Measurements from ENCODE around the gene CD302. TPM values are rescaled to one million over a fixed set of nuclear protein-coding genes. Genes with fewer than 3 reads are reported as not detected.

CD302 gene, protein sequence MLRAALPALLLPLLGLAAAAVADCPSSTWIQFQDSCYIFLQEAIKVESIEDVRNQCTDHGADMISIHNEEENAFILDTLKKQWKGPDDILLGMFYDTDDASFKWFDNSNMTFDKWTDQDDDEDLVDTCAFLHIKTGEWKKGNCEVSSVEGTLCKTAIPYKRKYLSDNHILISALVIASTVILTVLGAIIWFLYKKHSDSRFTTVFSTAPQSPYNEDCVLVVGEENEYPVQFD
- total RNA-seq (100 to 1,000 TPM in 1 of 9 donors, 10 to 100 TPM in 7, 1 to 10 TPM in 1; 7.4 to 118 (median 38.3) TPM), polyA plus RNA-seq (10 to 100 TPM; 18.5 to 44.1 (median 20.5) TPM)
- long read RNA-seq, donor 1, partial matches to known transcripts = 0 of 3 reads
- long read RNA-seq, donor 1, other reads (novel, unspliced or antisense) = 0 of 3 reads
- long read RNA-seq, donor 2, partial matches to known transcripts = 0 of 4 reads
- long read RNA-seq, donor 2, other reads (novel, unspliced or antisense) = 0 of 4 reads
- long read RNA-seq, donor 3, partial matches to known transcripts = 0 of 2 reads
- long read RNA-seq, donor 3, other reads (novel, unspliced or antisense) = 0 of 2 reads
- long read RNA-seq, donor 4, transcript CD302-201 (6 exons, 3,741 nt) = major isoform, 9 of 15 reads
- long read RNA-seq, donor 4, partial matches to known transcripts = 1 of 15 reads
- long read RNA-seq, donor 4, other reads (novel, unspliced or antisense) = 5 of 15 reads
- long read RNA-seq, donor 5, transcript CD302-201 (6 exons, 3,741 nt) = major isoform, 19 of 22 reads
- long read RNA-seq, donor 5, partial matches to known transcripts = 0 of 22 reads
- long read RNA-seq, donor 5, other reads (novel, unspliced or antisense) = 3 of 22 reads
- long read RNA-seq, donor 6, transcript CD302-201 (6 exons, 3,741 nt) = major isoform, 7 of 15 reads
- long read RNA-seq, donor 6, partial matches to known transcripts = 3 of 15 reads
- long read RNA-seq, donor 6, other reads (novel, unspliced or antisense) = 5 of 15 reads
- long read RNA-seq, donor 7 = 0 reads
- long read RNA-seq, donor 8, transcript CD302-201 (6 exons, 3,741 nt) = major isoform, 8 of 8 reads
- long read RNA-seq, donor 8, partial matches to known transcripts = 0 of 8 reads
- long read RNA-seq, donor 8, other reads (novel, unspliced or antisense) = 0 of 8 reads
- long read RNA-seq, donor 9, partial matches to known transcripts = 0 of 3 reads
- long read RNA-seq, donor 9, other reads (novel, unspliced or antisense) = 0 of 3 reads
- long read RNA-seq, donor 10, partial matches to known transcripts = 0 of 1 reads
- long read RNA-seq, donor 10, other reads (novel, unspliced or antisense) = 0 of 1 reads

DNA sequence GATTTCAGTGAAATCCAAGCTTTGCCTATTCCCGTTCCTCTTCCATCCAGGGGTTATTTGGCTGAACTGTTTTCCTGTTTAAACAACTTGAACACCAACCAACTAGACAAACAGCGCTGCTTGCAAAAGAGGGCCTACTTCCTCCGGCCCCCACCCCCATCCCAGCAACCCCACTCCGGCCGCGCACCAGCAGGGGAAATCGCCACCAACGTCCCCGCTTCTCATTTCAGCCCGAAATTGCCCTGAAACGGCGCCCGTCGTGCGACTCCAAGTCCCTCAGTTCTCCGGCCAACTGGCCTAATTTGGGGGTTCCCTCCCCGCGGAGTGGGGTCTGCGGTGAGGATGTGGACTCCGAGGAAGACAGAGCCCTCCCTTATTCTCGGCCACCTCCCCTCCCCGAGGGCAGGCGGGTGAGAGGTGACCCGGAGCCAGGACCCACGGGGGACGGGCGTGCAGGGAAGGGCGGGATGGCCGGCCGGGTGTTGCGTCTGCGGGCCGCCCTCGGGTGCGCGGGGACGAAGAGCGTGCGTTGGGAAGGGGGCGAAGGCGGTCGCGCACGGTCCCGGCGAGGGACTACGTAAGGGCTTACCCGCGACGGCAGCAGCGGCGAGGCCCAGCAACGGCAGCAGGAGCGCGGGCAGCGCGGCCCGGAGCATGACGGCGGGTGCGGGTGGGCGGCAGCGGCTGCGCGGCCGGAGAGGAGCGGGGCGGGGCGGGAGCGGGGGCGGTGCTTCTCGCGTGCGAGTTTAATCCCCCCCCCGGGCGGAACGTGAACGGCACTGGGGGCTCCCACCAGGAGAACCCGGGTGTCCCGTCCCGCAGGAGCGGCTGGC lies at the start of gene CD302:
TSS of gene CD302 (minus strand) at position 666 of the 833 bp plus-strand sequence. CDS start at position 656, 10 bp downstream.
- 1 to 5% (median 1%) methylated on average over 16 to 82 of the region's 82 CpGs for WGBS, 4 donors
- Histone ChIP-seq H3K27ac (peak within 1 kb of the TSS in 4 of 5 donors; percentile 82 to 87 (median 87)), H3K36me3 (replicated peaks in 1 of 2) (no peaks in the 10 kb centered on the region), H3K27me3 (no peaks in the 10 kb centered on the region), H3K4me3 (peak within 1 kb of the TSS; percentile 52 to 67 (median 58)), H3K4me1 (replicated peaks in 1 of 2) (peaks cover 9 to 14% of the 10 kb centered on the region in 2 donors), H3K9me3 (replicated peaks in 1 of 3) (no peaks in the 10 kb centered on the region)
- peak in 1 of 2 donors; percentile 47 for TF ChIP-seq POLR2A (IDR thresholded peaks at IDR 0.05)
- TF ChIP-seq, protein P1, sequence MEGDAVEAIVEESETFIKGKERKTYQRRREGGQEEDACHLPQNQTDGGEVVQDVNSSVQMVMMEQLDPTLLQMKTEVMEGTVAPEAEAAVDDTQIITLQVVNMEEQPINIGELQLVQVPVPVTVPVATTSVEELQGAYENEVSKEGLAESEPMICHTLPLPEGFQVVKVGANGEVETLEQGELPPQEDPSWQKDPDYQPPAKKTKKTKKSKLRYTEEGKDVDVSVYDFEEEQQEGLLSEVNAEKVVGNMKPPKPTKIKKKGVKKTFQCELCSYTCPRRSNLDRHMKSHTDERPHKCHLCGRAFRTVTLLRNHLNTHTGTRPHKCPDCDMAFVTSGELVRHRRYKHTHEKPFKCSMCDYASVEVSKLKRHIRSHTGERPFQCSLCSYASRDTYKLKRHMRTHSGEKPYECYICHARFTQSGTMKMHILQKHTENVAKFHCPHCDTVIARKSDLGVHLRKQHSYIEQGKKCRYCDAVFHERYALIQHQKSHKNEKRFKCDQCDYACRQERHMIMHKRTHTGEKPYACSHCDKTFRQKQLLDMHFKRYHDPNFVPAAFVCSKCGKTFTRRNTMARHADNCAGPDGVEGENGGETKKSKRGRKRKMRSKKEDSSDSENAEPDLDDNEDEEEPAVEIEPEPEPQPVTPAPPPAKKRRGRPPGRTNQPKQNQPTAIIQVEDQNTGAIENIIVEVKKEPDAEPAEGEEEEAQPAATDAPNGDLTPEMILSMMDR (IDR thresholded peaks at IDR 0.05) = no peak
- peak; percentile 57 to 80 (median 68) for DNase-seq
- intact Hi-C loops (cut with DNase I) = no loop called here

DNA sequence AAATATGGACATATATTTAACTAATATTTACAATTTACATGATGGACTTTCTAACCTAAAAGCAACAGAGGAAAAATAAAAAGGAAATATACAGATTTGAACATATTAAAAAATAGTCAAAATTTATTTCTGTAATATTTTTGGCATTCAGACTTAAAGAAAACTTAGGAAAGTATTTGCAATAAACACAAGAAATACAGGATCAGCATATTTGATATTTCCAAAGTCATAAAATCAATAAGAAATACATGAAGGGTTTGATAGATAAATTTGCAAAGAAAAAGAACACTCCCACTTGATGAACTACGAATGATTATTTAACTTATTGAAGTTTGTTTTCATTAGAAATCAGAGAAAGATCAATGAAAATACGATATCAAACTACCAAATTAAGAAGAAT lies 48.6 kb upstream of the CD302 start:
- DNase-seq = no peak
- no peaks in the 10 kb centered on the region for H3K36me3 ChIP-seq (replicated peaks in 1 of 2)
- intact Hi-C loops (cut with DNase I) = no loop called here
- no peak overlapping the region for H3K4me3 ChIP-seq
- no peaks in the 10 kb centered on the region for H3K4me1 ChIP-seq (replicated peaks in 1 of 2)
- H3K9me3 ChIP-seq (replicated peaks in 1 of 3) = no peaks in the 10 kb centered on the region
- no peak overlapping the region for H3K27ac ChIP-seq
- H3K27me3 ChIP-seq = no peaks in the 10 kb centered on the region
- 44 to 65% (median 45%) methylated on average over 2 of the region's 2 CpGs for WGBS, 4 donors
- no peak for TF ChIP-seq POLR2A (IDR thresholded peaks at IDR 0.05)
- TF ChIP-seq, protein P1 (IDR thresholded peaks at IDR 0.05) = no peak

DNA sequence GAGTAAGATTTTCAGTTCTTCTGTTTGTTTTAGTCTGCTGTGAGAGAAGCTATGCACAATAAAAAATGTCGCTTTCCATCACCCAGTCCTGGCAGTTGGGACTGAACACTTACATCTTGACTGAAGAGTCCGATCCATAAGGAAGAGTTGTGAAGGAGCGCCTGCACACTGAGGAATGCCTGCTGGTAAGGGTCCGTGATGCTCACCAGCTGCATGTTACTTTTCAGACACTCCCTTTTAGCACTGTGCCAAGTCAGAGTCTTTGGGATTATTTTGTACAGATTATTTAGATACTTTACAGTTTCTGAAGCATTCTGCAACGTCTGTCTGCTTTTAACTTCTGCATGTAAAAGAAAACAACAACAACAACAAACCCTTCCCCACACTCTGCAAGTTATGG lies 42.6 kb upstream of the CD302 start:
- intact Hi-C loops (cut with DNase I) = no loop called here

More for the DNA sequence above, 42.6 kb upstream of the CD302 start:
- TF ChIP-seq, protein P1 (IDR thresholded peaks at IDR 0.05) = no peak
- no peak for TF ChIP-seq POLR2A (IDR thresholded peaks at IDR 0.05)
- WGBS, 4 donors = 79 to 90% (median 81%) methylated on average over 5 of the region's 5 CpGs
- Histone ChIP-seq H3K27ac (no peak overlapping the region), H3K4me3 (no peak overlapping the region), H3K4me1 (replicated peaks in 1 of 2) (no peaks in the 10 kb centered on the region), H3K9me3 (replicated peaks in 1 of 3) (no peaks in the 10 kb centered on the region), H3K27me3 (no peaks in the 10 kb centered on the region), H3K36me3 (replicated peaks in 1 of 2) (no peaks in the 10 kb centered on the region)
- DNase-seq = no peak
